ENCODE results near the gene TMEM176A. TPM values are rescaled to one million over a fixed set of nuclear protein-coding genes. Genes with fewer than 3 reads are reported as not detected.

Gene TMEM176A
- total and polyA plus RNA-seq, 12 donors, result 0.78 to 70.9 (median 22.5) TPM

DNA sequence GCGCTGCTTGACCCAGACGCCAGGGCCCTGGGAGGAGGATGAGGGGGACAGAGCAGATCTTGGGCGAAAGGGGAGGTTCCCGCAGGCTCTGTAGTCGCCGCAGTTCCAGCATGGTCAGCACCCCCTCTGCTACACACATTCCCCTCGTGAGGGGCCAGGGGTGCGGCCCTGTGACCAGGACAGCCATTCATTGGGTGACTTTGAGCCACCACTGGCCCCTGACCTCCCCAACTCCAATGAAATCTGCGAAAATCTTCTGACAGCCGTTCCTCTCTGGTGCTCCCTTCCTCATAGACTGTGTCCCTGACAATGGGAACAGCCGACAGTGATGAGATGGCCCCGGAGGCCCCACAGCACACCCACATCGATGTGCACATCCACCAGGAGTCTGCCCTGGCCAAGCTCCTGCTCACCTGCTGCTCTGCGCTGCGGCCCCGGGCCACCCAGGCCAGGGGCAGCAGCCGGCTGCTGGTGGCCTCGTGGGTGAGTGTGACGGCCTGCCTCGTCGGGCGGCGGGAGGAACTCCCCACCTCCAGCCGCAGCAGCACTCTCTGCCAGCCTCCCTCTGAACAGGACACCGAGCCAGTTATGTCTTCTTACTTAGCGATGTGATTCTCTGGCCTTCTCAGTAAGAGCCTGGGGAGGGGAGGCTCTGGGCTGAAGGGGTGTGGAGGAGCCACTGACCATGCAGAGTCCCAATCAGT, 825 bp downstream of the TMEM176A start:
- peak overlapping the region in 1 of 5 donors; percentile 38 for H3K27ac ChIP-seq

DNA sequence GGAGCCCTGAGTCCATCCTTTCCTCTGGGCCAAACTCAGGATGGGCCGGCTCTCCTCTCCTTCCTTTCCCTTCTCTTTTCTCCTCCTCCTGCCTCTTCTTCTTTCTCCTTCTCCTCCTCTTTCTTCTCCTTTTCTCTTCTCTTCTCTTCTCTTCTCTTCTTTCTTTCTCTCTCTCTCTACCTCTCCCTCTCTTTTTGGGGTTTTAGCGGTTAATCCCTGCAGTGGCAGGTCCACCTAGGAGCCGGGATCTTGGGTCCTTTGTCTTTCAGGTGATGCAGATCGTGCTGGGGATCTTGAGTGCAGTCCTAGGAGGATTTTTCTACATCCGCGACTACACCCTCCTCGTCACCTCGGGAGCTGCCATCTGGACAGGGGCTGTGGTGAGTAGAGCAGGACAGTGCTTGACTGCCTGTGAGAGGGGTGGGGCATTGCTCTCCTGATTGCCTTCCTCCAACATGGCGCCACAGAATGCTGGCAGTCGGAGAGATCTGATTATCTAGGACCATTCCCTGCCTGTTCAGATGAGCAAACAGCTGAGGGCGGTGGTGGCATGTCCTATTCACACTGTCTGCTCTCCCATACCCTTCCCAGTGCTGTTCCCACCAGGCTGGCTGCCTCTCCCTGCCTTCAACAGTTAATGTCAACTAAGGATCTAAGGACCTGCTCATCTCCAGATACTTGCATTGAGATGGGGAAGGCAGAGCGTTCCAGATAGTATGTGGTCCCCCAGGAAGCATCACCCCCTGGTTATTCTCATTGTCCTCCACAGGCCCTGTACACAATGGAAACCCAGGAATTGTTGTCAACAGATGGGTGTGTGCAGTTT, 1.6 kb downstream of the TMEM176A start:
- Histone ChIP-seq H3K27ac (no peak overlapping the region), H3K4me1 (replicated peaks in 1 of 2) (peaks cover 0 to 3% of the 10 kb centered on the region in 2 donors), H3K27me3 (peaks cover 9% of the 10 kb centered on the region), H3K4me3 (no peak overlapping the region), H3K9me3 (replicated peaks in 1 of 3) (no peaks in the 10 kb centered on the region), H3K36me3 (replicated peaks in 1 of 2) (no peaks in the 10 kb centered on the region)
- 87 to 94% (median 91%) methylated on average over 9 to 12 of the region's 12 CpGs for WGBS, 4 donors
- no peak for DNase-seq
- TF ChIP-seq POLR2A (IDR thresholded peaks at IDR 0.05), result no peak
- TF ChIP-seq, protein P1, sequence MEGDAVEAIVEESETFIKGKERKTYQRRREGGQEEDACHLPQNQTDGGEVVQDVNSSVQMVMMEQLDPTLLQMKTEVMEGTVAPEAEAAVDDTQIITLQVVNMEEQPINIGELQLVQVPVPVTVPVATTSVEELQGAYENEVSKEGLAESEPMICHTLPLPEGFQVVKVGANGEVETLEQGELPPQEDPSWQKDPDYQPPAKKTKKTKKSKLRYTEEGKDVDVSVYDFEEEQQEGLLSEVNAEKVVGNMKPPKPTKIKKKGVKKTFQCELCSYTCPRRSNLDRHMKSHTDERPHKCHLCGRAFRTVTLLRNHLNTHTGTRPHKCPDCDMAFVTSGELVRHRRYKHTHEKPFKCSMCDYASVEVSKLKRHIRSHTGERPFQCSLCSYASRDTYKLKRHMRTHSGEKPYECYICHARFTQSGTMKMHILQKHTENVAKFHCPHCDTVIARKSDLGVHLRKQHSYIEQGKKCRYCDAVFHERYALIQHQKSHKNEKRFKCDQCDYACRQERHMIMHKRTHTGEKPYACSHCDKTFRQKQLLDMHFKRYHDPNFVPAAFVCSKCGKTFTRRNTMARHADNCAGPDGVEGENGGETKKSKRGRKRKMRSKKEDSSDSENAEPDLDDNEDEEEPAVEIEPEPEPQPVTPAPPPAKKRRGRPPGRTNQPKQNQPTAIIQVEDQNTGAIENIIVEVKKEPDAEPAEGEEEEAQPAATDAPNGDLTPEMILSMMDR (IDR thresholded peaks at IDR 0.05), result no peak
- intact Hi-C loops (cut with DNase I), result no loop called here

More for the DNA sequence above, 825 bp downstream of the TMEM176A start:
- 41 to 55% (median 51%) methylated on average over 10 to 26 of the region's 26 CpGs for WGBS, 4 donors
- H3K36me3 ChIP-seq (replicated peaks in 1 of 2), result no peaks in the 10 kb centered on the region
- no peak for DNase-seq
- no peaks in the 10 kb centered on the region for H3K9me3 ChIP-seq (replicated peaks in 1 of 3)
- TF ChIP-seq POLR2A (IDR thresholded peaks at IDR 0.05), result no peak
- TF ChIP-seq, protein P1 (IDR thresholded peaks at IDR 0.05), result no peak
- H3K27me3 ChIP-seq, result peaks cover 9% of the 10 kb centered on the region
- intact Hi-C loops (cut with DNase I), result no loop called here
- peak overlapping the region in 2 of 4 donors; percentile 29 to 70 for H3K4me3 ChIP-seq
- H3K4me1 ChIP-seq (replicated peaks in 1 of 2), result peaks cover 0 to 3% of the 10 kb centered on the region in 2 donors

DNA sequence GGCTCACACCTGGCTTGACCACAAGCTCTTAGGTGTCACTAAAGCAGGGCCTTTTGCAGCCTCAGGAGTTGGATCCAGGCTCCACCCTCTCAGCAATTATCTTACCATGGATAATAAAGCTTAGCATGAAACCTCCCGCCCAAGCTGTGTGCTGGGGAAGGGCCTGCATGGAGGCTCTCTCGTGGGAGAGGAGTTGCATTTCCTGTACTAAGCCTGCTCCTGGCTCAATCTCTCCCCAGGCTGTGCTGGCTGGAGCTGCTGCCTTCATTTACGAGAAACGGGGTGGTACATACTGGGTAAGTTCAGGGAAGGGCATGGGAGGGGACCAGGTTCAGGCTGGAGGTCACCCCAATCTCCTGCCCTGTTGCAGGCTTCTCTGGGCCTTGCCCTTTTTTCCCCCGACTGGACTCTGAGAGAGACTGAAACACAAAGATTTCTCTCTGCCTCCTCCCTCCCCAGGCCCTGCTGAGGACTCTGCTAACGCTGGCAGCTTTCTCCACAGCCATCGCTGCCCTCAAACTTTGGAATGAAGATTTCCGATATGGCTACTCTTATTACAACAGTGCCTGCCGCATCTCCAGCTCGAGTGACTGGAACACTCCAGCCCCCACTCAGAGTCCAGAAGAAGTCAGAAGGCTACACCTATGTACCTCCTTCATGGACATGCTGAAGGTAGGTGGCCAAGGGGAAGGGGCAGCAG, 2.7 kb downstream of the TMEM176A start:
- DNase-seq, result no peak
- peaks cover 9% of the 10 kb centered on the region for H3K27me3 ChIP-seq
- intact Hi-C loops (cut with DNase I), result no loop called here
- no peak overlapping the region for H3K27ac ChIP-seq
- no peaks in the 10 kb centered on the region for H3K36me3 ChIP-seq (replicated peaks in 1 of 2)
- peaks cover 0 to 3% of the 10 kb centered on the region in 2 donors for H3K4me1 ChIP-seq (replicated peaks in 1 of 2)
- 76 to 85% (median 82%) methylated on average over 7 to 10 of the region's 10 CpGs for WGBS, 4 donors
- no peak for TF ChIP-seq POLR2A (IDR thresholded peaks at IDR 0.05)
- TF ChIP-seq, protein P1 (IDR thresholded peaks at IDR 0.05), result no peak
- no peaks in the 10 kb centered on the region for H3K9me3 ChIP-seq (replicated peaks in 1 of 3)
- no peak overlapping the region for H3K4me3 ChIP-seq

DNA sequence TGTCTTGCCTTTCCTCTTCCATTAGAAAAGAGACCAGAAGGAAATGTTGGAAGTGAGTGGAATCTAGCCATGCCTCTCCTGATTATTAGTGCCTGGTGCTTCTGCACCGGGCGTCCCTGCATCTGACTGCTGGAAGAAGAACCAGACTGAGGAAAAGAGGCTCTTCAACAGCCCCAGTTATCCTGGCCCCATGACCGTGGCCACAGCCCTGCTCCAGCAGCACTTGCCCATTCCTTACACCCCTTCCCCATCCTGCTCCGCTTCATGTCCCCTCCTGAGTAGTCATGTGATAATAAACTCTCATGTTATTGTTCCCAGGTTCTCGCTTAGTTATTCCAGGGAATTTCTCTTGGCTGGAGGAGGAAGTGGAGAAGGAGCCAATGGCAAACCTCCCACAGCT, 4.2 kb downstream of the TMEM176A start:
- Histone ChIP-seq H3K4me1 (replicated peaks in 1 of 2) (peaks cover 0 to 3% of the 10 kb centered on the region in 2 donors), H3K27ac (no peak overlapping the region), H3K9me3 (replicated peaks in 1 of 3) (no peaks in the 10 kb centered on the region), H3K27me3 (peaks cover 9% of the 10 kb centered on the region), H3K36me3 (replicated peaks in 1 of 2) (no peaks in the 10 kb centered on the region), H3K4me3 (no peak overlapping the region)
- WGBS, 4 donors, result 86 to 94% (median 90%) methylated on average over 5 of the region's 5 CpGs
- intact Hi-C loops (cut with DNase I), result no loop called here
- no peak for DNase-seq
- TF ChIP-seq POLR2A (IDR thresholded peaks at IDR 0.05), result no peak
- TF ChIP-seq, protein P1 (IDR thresholded peaks at IDR 0.05), result no peak
